Suprapubic skin (tissue), 4 donors: ENCODE results near the gene ZNF423. TPM values are rescaled to one million over a fixed set of nuclear protein-coding genes. Genes with fewer than 3 reads are reported as not detected.
A peak's percentile ranks its signal among the peaks of the same experiment; 100 is the strongest.

ENCODE experiments used
- DNase-seq, 2 donors: peaks; one replicate each; pipeline ENCODE4 v3.0.0-alpha.2; 2019; ENCODE audit warnings: low spot score in 2 of 2
- H3K27ac ChIP-seq: fragments of 200-600 bp; sonication (generic); one replicate; pipeline ENCODE4 v1.5.1; 2019
- H3K27me3 ChIP-seq: fragments of 200-600 bp; sonication (generic); one replicate; pipeline ENCODE4 v1.5.1; 2019
- H3K36me3 ChIP-seq: fragments of 200-600 bp; sonication (generic); one replicate; pipeline ENCODE4 v1.5.1; 2019
- H3K4me1 ChIP-seq: fragments of 200-600 bp; sonication (generic); one replicate; pipeline ENCODE4 v1.5.1; 2019
- H3K4me3 ChIP-seq: fragments of 200-600 bp; sonication (generic); one replicate; pipeline ENCODE4 v1.5.1; 2019; ENCODE audit warnings: mild to moderate bottlenecking
- H3K9me3 ChIP-seq: fragments of 200-600 bp; sonication (generic); one replicate; pipeline ENCODE4 v1.5.1; 2019
- EP300 ChIP-seq: sonication (generic); formaldehyde crosslinking; IDR thresholded peaks from one replicate; pipeline ENCODE4 v1.6.1; 2017; ENCODE audit warnings: antibody characterized with exemption
- POLR2A ChIP-seq, 2 donors: fragments of 450-650 bp; IDR thresholded peaks; one replicate each; pipeline ENCODE4 v1.6.1; 2017; ENCODE audit warnings: antibody characterized with exemption in 2 of 2, mild to moderate bottlenecking in 2 of 2, moderate library complexity in 2 of 2
- POLR2AphosphoS5 ChIP-seq, 3 donors: sonication (generic); formaldehyde crosslinking; IDR thresholded peaks; one replicate each; pipeline ENCODE4 v1.6.1; 2017; ENCODE audit warnings: antibody characterized with exemption in 3 of 3
- WGBS: methylation state at CpG from one replicate; pipeline ENCODE4 v1.1.5; 2018; 5-methylcytosine and 5-hydroxymethylcytosine counted together
- total RNA-seq, 4 donors: library from RNA; depleted of rRNA; stranded (reverse); fragments of >200 nt; gene quantifications; one replicate each; pipeline ENCODE4 v1.1.0, GENCODE V29; 2016
- TF ChIP-seq, protein P1 (sequence below), 2 donors: fragments of 200-600 bp in 1 of 2; fragments of 450-650 bp in 1 of 2; sonication (generic) in 1 of 2; IDR thresholded peaks; one replicate each; pipeline ENCODE4 v1.5.1; 2016 to 2019; ENCODE audit warnings: antibody characterized with exemption in 2 of 2, mild to moderate bottlenecking in 1 of 2, moderate library complexity in 1 of 2

The ZNF423 gene
- total RNA-seq, 4 donors from 2014 or later, result 1.3 to 5.3 (median 1.9) TPM

DNA sequence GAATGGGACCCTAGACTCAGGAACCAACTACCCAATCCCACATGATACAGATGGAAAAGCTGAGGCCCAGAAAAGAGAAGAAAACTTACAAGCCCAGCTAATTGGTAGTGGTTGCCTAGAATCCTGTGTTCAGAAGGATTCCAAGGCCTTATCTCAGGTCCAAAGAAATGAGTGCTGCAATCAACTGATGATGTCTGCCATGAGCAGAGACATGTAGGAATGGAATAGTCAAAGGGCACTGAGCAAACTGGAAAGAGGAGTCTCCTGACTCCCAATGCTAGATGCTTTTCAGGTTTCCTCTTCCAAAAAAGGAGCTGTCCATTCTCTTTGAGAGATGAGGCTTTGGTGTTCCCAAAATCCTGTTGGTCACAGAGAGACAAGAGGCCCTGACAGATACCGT is 210.6 kb downstream of the ZNF423 start:
- peaks cover 8% of the 10 kb centered on the region for H3K4me1 ChIP-seq
- TF ChIP-seq EP300, result no peak
- TF ChIP-seq POLR2A (IDR thresholded peaks at IDR 0.05), result no peak
- no peak for TF ChIP-seq POLR2AphosphoS5 (IDR thresholded peaks at IDR 0.05)
- TF ChIP-seq, protein P1, sequence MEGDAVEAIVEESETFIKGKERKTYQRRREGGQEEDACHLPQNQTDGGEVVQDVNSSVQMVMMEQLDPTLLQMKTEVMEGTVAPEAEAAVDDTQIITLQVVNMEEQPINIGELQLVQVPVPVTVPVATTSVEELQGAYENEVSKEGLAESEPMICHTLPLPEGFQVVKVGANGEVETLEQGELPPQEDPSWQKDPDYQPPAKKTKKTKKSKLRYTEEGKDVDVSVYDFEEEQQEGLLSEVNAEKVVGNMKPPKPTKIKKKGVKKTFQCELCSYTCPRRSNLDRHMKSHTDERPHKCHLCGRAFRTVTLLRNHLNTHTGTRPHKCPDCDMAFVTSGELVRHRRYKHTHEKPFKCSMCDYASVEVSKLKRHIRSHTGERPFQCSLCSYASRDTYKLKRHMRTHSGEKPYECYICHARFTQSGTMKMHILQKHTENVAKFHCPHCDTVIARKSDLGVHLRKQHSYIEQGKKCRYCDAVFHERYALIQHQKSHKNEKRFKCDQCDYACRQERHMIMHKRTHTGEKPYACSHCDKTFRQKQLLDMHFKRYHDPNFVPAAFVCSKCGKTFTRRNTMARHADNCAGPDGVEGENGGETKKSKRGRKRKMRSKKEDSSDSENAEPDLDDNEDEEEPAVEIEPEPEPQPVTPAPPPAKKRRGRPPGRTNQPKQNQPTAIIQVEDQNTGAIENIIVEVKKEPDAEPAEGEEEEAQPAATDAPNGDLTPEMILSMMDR (IDR thresholded peaks at IDR 0.05), result no peak
- H3K36me3 ChIP-seq, result no peaks in the 10 kb centered on the region
- H3K9me3 ChIP-seq, result peaks cover 7% of the 10 kb centered on the region
- H3K4me3 ChIP-seq, result no peak overlapping the region
- DNase-seq, result no peak
- peaks cover 2% of the 10 kb centered on the region for H3K27me3 ChIP-seq
- no peak overlapping the region for H3K27ac ChIP-seq
- 100% methylated on average over 1 of the region's 1 CpG for WGBS

DNA sequence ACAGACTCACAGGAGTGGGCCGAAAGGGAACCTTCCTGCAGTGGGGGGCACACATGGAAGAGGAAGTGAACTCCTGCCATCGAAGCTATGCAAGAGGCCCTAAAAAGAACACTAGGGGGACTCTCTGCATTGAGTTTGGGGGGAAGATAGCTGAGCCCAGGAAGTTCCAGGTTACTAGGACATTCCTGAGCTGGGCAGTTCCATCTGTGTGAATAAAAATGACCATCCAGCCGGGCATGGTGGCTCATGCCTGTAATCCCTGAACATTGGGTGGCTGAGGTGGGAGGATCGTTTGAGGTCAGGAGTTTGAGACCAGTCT is 211.8 kb downstream of the ZNF423 start:
- Histone ChIP-seq H3K27ac (no peak overlapping the region), H3K9me3 (peaks cover 7% of the 10 kb centered on the region), H3K4me3 (no peak overlapping the region), H3K27me3 (peaks cover 4% of the 10 kb centered on the region), H3K36me3 (no peaks in the 10 kb centered on the region), H3K4me1 (peaks cover 14% of the 10 kb centered on the region)
- 57% methylated on average over 4 of the region's 4 CpGs for WGBS
- DNase-seq, result peak in 1 of 2 donors; percentile 29
- TF ChIP-seq POLR2A (IDR thresholded peaks at IDR 0.05), result no peak
- TF ChIP-seq, protein P1 (IDR thresholded peaks at IDR 0.05), result no peak
- no peak for TF ChIP-seq POLR2AphosphoS5 (IDR thresholded peaks at IDR 0.05)
- no peak for TF ChIP-seq EP300

DNA sequence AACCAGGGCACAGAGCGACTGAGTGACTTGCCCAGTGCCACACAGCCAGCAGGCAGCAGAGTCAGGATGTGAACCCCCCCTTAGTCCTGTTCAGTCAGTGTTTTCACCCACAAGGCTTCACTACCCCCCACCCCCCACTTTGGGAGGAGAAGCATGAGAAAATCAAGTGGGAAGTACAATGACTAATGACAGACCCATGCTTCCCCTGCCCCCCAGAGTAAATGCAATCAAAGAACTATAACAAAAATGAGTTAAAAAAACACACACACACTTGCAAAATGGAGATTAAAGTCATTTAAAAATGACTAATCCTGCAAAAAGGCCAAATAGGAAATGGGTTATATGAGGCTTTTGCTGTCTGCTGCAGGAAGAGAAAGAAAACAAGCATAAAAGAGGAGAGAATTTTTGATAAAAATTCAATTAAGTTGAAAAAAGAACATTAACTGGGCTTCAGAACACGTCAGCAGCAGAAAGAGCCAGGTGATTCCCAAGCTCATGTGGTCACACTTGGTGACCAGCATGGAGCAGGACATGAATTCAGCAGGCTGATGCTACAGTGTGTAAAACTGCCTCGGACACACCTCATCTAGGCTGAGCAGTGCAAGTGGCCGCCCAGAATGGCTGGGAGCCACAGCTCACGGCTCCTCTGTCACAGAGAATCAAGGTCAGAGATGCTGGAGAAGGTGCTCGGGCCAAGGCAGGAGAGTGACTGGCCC is 212.3 kb downstream of the ZNF423 start:
- DNase-seq, result peak in 1 of 2 donors; percentile 46
- H3K4me1 ChIP-seq, result peaks cover 14% of the 10 kb centered on the region
- 53% methylated on average over 6 of the region's 6 CpGs for WGBS
- TF ChIP-seq, protein P1 (IDR thresholded peaks at IDR 0.05), result no peak
- no peak for TF ChIP-seq POLR2A (IDR thresholded peaks at IDR 0.05)
- no peak for TF ChIP-seq EP300
- TF ChIP-seq POLR2AphosphoS5 (IDR thresholded peaks at IDR 0.05), result no peak
- no peak overlapping the region for H3K27ac ChIP-seq
- no peaks in the 10 kb centered on the region for H3K36me3 ChIP-seq
- peaks cover 7% of the 10 kb centered on the region for H3K9me3 ChIP-seq
- H3K27me3 ChIP-seq, result peaks cover 4% of the 10 kb centered on the region
- H3K4me3 ChIP-seq, result no peak overlapping the region

DNA sequence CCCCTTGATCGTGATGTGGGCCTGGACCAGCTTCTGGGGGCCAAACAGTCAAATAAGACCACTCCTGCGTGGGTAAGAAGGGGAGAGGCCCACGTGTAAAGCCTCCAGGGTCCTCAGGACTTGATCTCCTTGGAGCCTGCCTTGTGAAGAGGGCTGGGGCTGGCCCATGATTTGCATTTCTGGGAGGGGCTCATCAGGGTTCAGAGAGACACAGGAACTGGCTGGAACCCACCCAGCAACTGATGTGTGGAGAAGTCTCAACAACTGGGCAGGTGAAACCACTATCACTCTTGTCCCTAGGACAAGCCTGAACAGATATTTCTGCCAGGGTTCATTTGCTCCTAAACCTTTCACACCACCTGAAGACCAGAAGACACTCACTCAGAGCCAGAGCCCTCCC is 214.7 kb downstream of the ZNF423 start:
- peaks cover 14% of the 10 kb centered on the region for H3K4me1 ChIP-seq
- WGBS, result 88% methylated on average over 3 of the region's 3 CpGs
- H3K4me3 ChIP-seq, result no peak overlapping the region
- H3K27ac ChIP-seq, result no peak overlapping the region
- peaks cover 13% of the 10 kb centered on the region for H3K36me3 ChIP-seq
- DNase-seq, result no peak
- TF ChIP-seq POLR2A (IDR thresholded peaks at IDR 0.05), result no peak
- peaks cover 4% of the 10 kb centered on the region for H3K27me3 ChIP-seq
- no peaks in the 10 kb centered on the region for H3K9me3 ChIP-seq

DNA sequence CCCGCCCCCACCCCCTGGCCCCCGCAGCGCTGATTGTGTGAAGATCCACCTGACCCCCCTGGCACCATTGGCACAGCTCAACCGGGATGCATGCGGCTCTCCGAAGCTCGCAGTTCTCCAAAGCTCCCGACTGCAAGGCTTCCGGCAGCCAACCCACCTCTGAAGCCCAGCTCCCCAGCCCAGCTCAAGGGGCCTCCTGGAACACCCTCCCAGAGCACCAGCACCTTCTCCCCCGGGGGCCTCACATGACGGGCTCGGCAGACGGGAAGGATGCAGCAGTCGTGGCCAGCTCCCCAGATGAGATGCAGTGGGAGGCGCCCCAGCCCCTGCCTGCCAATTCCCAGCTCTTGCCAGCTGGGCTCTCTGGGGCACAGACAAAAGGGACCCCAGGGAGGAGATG is 215.3 kb downstream of the ZNF423 start:
- WGBS, result 35% methylated on average over 4 of the region's 15 CpGs
- Histone ChIP-seq H3K4me1 (peaks cover 14% of the 10 kb centered on the region), H3K4me3 (no peak overlapping the region), H3K9me3 (no peaks in the 10 kb centered on the region), H3K36me3 (peaks cover 20% of the 10 kb centered on the region), H3K27ac (no peak overlapping the region), H3K27me3 (peaks cover 4% of the 10 kb centered on the region)
- no peak for TF ChIP-seq POLR2A (IDR thresholded peaks at IDR 0.05)
- TF ChIP-seq POLR2AphosphoS5 (IDR thresholded peaks at IDR 0.05), result no peak
- TF ChIP-seq EP300, result no peak
- DNase-seq, result no peak

DNA sequence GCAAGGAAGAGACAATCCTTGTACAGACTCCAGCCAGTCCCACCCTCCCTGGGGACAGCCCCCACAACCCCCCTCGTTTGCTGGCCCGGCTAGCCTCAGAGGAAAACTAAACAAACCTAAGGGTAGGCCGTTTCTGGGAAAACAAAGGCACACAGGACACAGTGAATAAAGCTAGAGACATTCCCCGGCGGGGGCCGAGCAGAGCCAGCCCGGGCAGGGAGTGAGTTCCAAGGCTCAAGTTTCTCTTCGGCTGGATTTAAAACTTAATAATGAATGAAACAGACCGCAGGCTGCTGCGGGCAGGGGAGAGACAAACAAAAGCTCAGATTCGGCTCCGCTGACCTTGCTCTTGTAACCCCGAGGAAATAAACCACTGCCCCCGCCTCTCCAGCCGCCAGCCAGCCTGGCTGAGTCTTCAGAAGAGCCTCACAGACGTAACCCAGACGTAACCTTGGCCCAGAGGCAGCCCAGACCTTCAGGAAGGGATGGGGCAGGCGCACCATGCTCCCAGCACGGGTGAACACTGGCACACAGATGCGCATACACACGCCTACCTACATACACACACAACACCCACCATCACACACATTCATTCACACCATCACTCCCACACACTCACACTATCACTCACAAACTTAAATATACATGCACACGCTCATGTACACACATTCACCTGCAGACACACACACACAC is 216.0 kb downstream of the ZNF423 start:
- H3K27me3 ChIP-seq, result peaks cover 4% of the 10 kb centered on the region
- TF ChIP-seq, protein P1 (IDR thresholded peaks at IDR 0.05), result no peak
- TF ChIP-seq POLR2A (IDR thresholded peaks at IDR 0.05) (no peak), EP300 (no peak), POLR2AphosphoS5 (IDR thresholded peaks at IDR 0.05) (no peak)
- H3K9me3 ChIP-seq, result no peaks in the 10 kb centered on the region
- WGBS, result 42% methylated on average over 22 of the region's 22 CpGs
- no peak overlapping the region for H3K4me3 ChIP-seq
- H3K27ac ChIP-seq, result no peak overlapping the region
- H3K4me1 ChIP-seq, result peaks cover 14% of the 10 kb centered on the region
- peaks cover 23% of the 10 kb centered on the region for H3K36me3 ChIP-seq
- DNase-seq, result no peak
